GM23338 (cell line): ENCODE results near the gene NPW. TPM values are rescaled to one million over a fixed set of nuclear protein-coding genes. Genes with fewer than 3 reads are reported as not detected.

ENCODE experiments used
- ATAC-seq: fragments of 200-7000 bp; cut with Tn5 transposase; 3 replicates; pipeline ENCODE4 v1.9.1; 2020
- DNase-seq: peaks from one replicate; pipeline ENCODE4 v3.0.0-alpha.2; 2015; ENCODE audit warnings: low spot score
- H2AFZ ChIP-seq: fragments of 200-600 bp; sonication (generic); 2 replicates; pipeline ENCODE4 v1.8.0; 2016; ENCODE audit warnings: antibody characterized with exemption, mild to moderate bottlenecking, moderate library complexity
- H3F3A ChIP-seq: fragments of 200-600 bp; sonication (generic); replicated peaks from 2 replicates; pipeline ENCODE4 v1.8.0; 2017; ENCODE audit warnings: antibody characterized with exemption, mixed run types, low read depth
- H3K27ac ChIP-seq: fragments of 200-600 bp; sonication (generic); 2 replicates; pipeline ENCODE4 v1.6.1; 2016; ENCODE audit warnings: low read depth
- H3K27me3 ChIP-seq: fragments of 200-600 bp; sonication (generic); 2 replicates; pipeline ENCODE4 v1.8.0; 2016; ENCODE audit warnings: mild to moderate bottlenecking, mixed run types, moderate library complexity; ENCODE audit not compliant: insufficient read depth
- H3K36me3 ChIP-seq: fragments of 200-600 bp; sonication (generic); 2 replicates; pipeline ENCODE4 v1.8.0; 2016; ENCODE audit warnings: mild to moderate bottlenecking; ENCODE audit not compliant: insufficient read depth
- H3K4me1 ChIP-seq: fragments of 200-600 bp; sonication (generic); 2 replicates; pipeline ENCODE4 v1.8.0; 2016; ENCODE audit warnings: mild to moderate bottlenecking, moderate library complexity; ENCODE audit not compliant: insufficient read depth
- H3K4me2 ChIP-seq: fragments of 200-600 bp; sonication (generic); 2 replicates; pipeline ENCODE4 v1.7.1; 2017; ENCODE audit warnings: mixed run types
- H3K4me3 ChIP-seq: fragments of 200-600 bp; sonication (generic); 2 replicates; pipeline ENCODE4 v1.6.1; 2016; ENCODE audit warnings: mixed run types
- H3K79me2 ChIP-seq: fragments of 200-600 bp; sonication (generic); replicated peaks from 2 replicates; pipeline ENCODE4 v1.8.0; 2017; ENCODE audit warnings: mild to moderate bottlenecking; ENCODE audit not compliant: insufficient read depth
- H3K9me2 ChIP-seq: fragments of 200-600 bp; sonication (generic); 2 replicates; pipeline ENCODE4 v1.8.0; 2017; ENCODE audit not compliant: insufficient read depth
- H4K20me1 ChIP-seq: fragments of 200-600 bp; sonication (generic); replicated peaks from 2 replicates; pipeline ENCODE4 v1.8.0; 2017; ENCODE audit warnings: mild to moderate bottlenecking; ENCODE audit not compliant: insufficient read depth
- H3K27ac Mint-ChIP-seq: 2 replicates; pipeline ENCODE4 v1.8.0; 2020; ENCODE audit warnings: inconsistent platforms, mild to moderate bottlenecking, moderate library complexity, mixed read lengths
- H3K27me3 Mint-ChIP-seq: 3 replicates; pipeline ENCODE4 v1.8.0; 2022; ENCODE audit warnings: low read depth, mild to moderate bottlenecking, moderate library complexity, mixed read lengths, inconsistent platforms; ENCODE audit not compliant: insufficient read depth, poor library complexity
- H3K36me3 Mint-ChIP-seq: 3 replicates; pipeline ENCODE4 v1.8.0; 2021; ENCODE audit warnings: low read depth, mild to moderate bottlenecking, inconsistent platforms, moderate library complexity, mixed read lengths
- H3K4me1 Mint-ChIP-seq: 3 replicates; pipeline ENCODE4 v1.8.0; 2020; ENCODE audit warnings: mild to moderate bottlenecking, inconsistent platforms, mixed read lengths
- H3K4me3 Mint-ChIP-seq: 3 replicates; pipeline ENCODE4 v1.8.0; 2021; ENCODE audit warnings: moderate library complexity, mild to moderate bottlenecking, inconsistent platforms, mixed read lengths
- H3K9me3 Mint-ChIP-seq: 3 replicates; pipeline ENCODE4 v1.8.0; 2020; ENCODE audit warnings: moderate library complexity, mild to moderate bottlenecking, inconsistent platforms, mixed read lengths
- CREB1 ChIP-seq: fragments of 250-450 bp; sonication (Bioruptor Pico); IDR thresholded peaks from 2 replicates; pipeline ENCODE4 v1.5.0; 2020; ENCODE audit warnings: low read depth, mild to moderate bottlenecking, moderate library complexity
- ETS1 ChIP-seq: IDR thresholded peaks from 2 replicates; pipeline ENCODE4 v1.6.1; 2016; ENCODE audit warnings: antibody characterized with exemption
- EZH2 ChIP-seq: fragments of 200-600 bp; sonication (generic); IDR thresholded peaks from one replicate; pipeline ENCODE4 v1.8.0; 2017; ENCODE audit warnings: antibody characterized with exemption, mild to moderate bottlenecking, low read depth; ENCODE audit not compliant: unreplicated experiment
- EZH2phosphoT487 ChIP-seq: fragments of 200-600 bp; sonication (generic); IDR thresholded peaks from one replicate; pipeline ENCODE4 v1.8.1; 2018; ENCODE audit warnings: antibody characterized with exemption; ENCODE audit not compliant: unreplicated experiment
- JUNB ChIP-seq: IDR thresholded peaks from one replicate; pipeline ENCODE4 v1.6.1; 2016; ENCODE audit warnings: antibody characterized with exemption; ENCODE audit not compliant: unreplicated experiment
- NANOG ChIP-seq: IDR thresholded peaks from 2 replicates; pipeline ENCODE4 v1.6.1; 2016; ENCODE audit warnings: antibody characterized with exemption, borderline replicate concordance
- POLR2AphosphoS5 ChIP-seq: IDR thresholded peaks from 2 replicates; pipeline ENCODE4 v1.6.1; 2016; ENCODE audit warnings: antibody characterized with exemption, low read depth
- REST ChIP-seq: IDR thresholded peaks from one replicate; pipeline ENCODE4 v1.6.1; 2018; ENCODE audit warnings: antibody characterized with exemption; ENCODE audit not compliant: unreplicated experiment
- STAT1 ChIP-seq: IDR thresholded peaks from one replicate; pipeline ENCODE4 v1.6.1; 2016; ENCODE audit warnings: antibody characterized with exemption; ENCODE audit not compliant: unreplicated experiment
- ZNF114 ChIP-seq: fragments of 250-450 bp; sonication (Bioruptor Pico); IDR thresholded peaks from 2 replicates; pipeline ENCODE4 v1.5.0; 2020; ENCODE audit warnings: mild to moderate bottlenecking, moderate library complexity
- ZNF331 ChIP-seq: fragments of 250-450 bp; sonication (Bioruptor Pico); IDR thresholded peaks from 2 replicates; pipeline ENCODE4 v1.5.0; 2020; ENCODE audit warnings: low read depth, mild to moderate bottlenecking, moderate library complexity
- polyA plus RNA-seq: library from polyadenylated mRNA; unstranded; fragments of >200 nt; fragmentation: Nextera tagmentation; extraction: Ambion mirVana; gene quantifications from 2 replicates; pipeline ENCODE4 v1.2.1, GENCODE V29; 2016
- total RNA-seq: library from RNA; depleted of rRNA; stranded (reverse); fragments of >200 nt; shearing (Covaris generic); gene quantifications from 2 replicates; pipeline ENCODE4 v1.2.3, GENCODE V29; 2014
- TF ChIP-seq, protein P1 (sequence below): fragments of 250-450 bp; sonication (Bioruptor Pico); IDR thresholded peaks from 2 replicates; pipeline ENCODE4 v1.5.0; 2020; ENCODE audit warnings: mild to moderate bottlenecking, moderate library complexity

NPW gene
- total and polyA plus RNA-seq, 2 experiments from 2014 or later = 4.5 to 37.6 TPM

DNA sequence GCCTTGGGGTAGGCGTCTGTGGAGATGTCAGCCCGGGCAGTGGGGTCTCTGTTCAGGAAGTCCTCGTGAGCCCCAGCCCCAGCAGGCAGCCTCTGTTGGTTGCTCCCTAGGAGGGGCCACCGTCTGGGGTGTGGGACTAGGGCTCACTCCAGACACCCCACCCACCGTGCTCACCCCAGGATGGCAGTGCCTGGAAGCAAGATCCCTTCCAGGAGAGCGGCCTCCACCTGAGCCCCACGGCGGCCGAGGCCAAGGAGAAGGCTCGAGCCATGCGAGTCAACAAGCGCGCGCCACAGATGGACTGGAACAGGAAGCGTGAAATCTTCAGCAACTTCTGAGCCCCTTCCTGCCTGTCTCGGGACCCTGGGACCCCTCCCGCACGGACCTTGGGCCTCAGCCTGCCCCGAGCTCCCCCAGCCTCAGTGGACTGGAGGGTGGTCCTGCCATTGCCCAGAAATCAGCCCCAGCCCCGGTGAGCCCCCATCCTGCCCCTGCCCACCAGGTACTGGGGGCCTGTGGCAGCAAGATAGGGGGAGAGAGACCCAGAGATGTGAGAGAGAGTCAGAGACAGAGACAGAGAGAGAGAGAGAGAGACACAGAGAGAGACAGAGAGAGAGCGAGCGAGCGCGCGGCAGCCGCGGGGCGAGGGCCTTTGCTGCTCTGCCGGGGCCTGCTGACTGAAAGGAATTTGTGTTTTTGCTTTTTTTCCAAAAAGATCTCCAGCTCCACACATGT lies 18.2 kb downstream of the NPW start:
- Histone ChIP-seq H3K36me3 (no peaks in the 10 kb centered on the region), H2AFZ (no peak overlapping the region), H3F3A (no peaks in the 10 kb centered on the region), H3K27me3 (no peaks in the 10 kb centered on the region), H4K20me1 (peaks cover 3% of the 10 kb centered on the region; the same call in 1 of the 2 replicates), H3K27ac (no peak overlapping the region), H3K9me2 (no peaks in the 10 kb centered on the region), H3K4me1 (no peaks in the 10 kb centered on the region), H3K4me3 (no peak overlapping the region), H3K4me2 (no peak overlapping the region), H3K79me2 (no peaks in the 10 kb centered on the region)
- Mint-ChIP-seq H3K27me3 (peaks cover 10% of the 10 kb centered on the region), H3K9me3 (no peaks in the 10 kb centered on the region), H3K27ac (no peak overlapping the region), H3K4me3 (no peak overlapping the region), H3K36me3 (no peaks in the 10 kb centered on the region), H3K4me1 (peaks cover 8% of the 10 kb centered on the region)
- no peak for DNase-seq
- TF ChIP-seq ETS1 = no peak
- TF ChIP-seq, protein P1, sequence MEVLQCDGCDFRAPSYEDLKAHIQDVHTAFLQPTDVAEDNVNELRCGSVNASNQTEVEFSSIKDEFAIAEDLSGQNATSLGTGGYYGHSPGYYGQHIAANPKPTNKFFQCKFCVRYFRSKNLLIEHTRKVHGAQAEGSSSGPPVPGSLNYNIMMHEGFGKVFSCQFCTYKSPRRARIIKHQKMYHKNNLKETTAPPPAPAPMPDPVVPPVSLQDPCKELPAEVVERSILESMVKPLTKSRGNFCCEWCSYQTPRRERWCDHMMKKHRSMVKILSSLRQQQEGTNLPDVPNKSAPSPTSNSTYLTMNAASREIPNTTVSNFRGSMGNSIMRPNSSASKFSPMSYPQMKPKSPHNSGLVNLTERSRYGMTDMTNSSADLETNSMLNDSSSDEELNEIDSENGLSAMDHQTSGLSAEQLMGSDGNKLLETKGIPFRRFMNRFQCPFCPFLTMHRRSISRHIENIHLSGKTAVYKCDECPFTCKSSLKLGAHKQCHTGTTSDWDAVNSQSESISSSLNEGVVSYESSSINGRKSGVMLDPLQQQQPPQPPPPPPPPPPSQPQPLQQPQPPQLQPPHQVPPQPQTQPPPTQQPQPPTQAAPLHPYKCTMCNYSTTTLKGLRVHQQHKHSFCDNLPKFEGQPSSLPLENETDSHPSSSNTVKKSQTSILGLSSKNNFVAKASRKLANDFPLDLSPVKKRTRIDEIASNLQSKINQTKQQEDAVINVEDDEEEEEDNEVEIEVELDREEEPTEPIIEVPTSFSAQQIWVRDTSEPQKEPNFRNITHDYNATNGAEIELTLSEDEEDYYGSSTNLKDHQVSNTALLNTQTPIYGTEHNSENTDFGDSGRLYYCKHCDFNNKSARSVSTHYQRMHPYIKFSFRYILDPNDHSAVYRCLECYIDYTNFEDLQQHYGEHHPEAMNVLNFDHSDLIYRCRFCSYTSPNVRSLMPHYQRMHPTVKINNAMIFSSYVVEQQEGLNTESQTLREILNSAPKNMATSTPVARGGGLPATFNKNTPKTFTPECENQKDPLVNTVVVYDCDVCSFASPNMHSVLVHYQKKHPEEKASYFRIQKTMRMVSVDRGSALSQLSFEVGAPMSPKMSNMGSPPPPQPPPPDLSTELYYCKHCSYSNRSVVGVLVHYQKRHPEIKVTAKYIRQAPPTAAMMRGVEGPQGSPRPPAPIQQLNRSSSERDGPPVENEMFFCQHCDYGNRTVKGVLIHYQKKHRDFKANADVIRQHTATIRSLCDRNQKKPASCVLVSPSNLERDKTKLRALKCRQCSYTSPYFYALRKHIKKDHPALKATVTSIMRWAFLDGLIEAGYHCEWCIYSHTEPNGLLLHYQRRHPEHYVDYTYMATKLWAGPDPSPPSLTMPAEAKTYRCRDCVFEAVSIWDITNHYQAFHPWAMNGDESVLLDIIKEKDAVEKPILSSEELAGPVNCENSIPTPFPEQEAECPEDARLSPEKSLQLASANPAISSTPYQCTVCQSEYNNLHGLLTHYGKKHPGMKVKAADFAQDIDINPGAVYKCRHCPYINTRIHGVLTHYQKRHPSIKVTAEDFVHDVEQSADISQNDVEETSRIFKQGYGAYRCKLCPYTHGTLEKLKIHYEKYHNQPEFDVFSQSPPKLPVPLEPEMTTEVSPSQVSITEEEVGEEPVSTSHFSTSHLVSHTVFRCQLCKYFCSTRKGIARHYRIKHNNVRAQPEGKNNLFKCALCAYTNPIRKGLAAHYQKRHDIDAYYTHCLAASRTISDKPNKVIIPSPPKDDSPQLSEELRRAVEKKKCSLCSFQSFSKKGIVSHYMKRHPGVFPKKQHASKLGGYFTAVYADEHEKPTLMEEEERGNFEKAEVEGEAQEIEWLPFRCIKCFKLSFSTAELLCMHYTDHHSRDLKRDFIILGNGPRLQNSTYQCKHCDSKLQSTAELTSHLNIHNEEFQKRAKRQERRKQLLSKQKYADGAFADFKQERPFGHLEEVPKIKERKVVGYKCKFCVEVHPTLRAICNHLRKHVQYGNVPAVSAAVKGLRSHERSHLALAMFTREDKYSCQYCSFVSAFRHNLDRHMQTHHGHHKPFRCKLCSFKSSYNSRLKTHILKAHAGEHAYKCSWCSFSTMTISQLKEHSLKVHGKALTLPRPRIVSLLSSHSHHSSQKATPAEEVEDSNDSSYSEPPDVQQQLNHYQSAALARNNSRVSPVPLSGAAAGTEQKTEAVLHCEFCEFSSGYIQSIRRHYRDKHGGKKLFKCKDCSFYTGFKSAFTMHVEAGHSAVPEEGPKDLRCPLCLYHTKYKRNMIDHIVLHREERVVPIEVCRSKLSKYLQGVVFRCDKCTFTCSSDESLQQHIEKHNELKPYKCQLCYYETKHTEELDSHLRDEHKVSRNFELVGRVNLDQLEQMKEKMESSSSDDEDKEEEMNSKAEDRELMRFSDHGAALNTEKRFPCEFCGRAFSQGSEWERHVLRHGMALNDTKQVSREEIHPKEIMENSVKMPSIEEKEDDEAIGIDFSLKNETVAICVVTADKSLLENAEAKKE (CRISPR knock-in tag) = no peak
- TF ChIP-seq JUNB = no peak
- no peak for TF ChIP-seq CREB1
- no peak for TF ChIP-seq EZH2
- TF ChIP-seq STAT1 = no peak
- no peak for TF ChIP-seq EZH2phosphoT487
- TF ChIP-seq POLR2AphosphoS5 = no peak
- no peak for TF ChIP-seq ZNF331 (CRISPR knock-in tag)
- TF ChIP-seq ZNF114 (CRISPR knock-in tag) = no peak
- no peak for TF ChIP-seq REST
- no peak for TF ChIP-seq NANOG
- ATAC-seq = no peak
